HG02678 (cell line): ENCODE data around the gene ENAH.

ENCODE experiments used
- ATAC-seq: cut with Tn5 transposase; IDR thresholded peaks from one replicate; pipeline ENCODE4 v1.9.1; 2021; ENCODE audit warnings: mild to moderate bottlenecking, moderate library complexity; ENCODE audit not compliant: unreplicated experiment

ENAH gene

GRCh38 chr1:225572422-225572821, 80.5 kb downstream of the ENAH start:
- no peak for ATAC-seq

GRCh38 chr1:225567789-225568188, 85.1 kb downstream of the ENAH start:
- no peak for ATAC-seq

- no peak for ATAC-seq
These were observed 87.1 kb downstream of the ENAH start for GRCh38 chr1:225565847-225566246.

- ATAC-seq: no peak
These were observed 91.2 kb downstream of the ENAH start for GRCh38 chr1:225561675-225562074.

DNA sequence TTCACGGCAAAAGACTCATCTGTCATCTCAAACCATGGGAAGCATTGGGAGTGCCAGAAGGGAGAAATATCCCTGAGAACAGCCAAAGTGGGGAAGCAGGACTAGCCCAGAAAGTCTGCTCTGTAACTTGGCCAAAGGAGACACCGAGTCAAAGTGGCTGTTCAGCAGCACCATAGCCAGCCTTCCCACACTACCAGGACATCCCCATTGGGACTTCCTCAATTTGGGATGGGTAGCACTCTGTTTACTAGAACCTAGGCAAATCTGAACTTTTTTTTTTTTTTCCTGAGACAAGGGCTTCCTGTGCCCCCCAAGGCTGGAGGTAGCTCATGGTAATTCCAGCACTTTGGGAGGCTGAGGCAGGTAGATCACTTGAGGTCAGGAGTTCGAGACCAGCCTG, 93.0 kb downstream of the ENAH start:
- ATAC-seq: no peak

- no peak for ATAC-seq
These were observed 93.6 kb downstream of the ENAH start for GRCh38 chr1:225559326-225559725.

DNA sequence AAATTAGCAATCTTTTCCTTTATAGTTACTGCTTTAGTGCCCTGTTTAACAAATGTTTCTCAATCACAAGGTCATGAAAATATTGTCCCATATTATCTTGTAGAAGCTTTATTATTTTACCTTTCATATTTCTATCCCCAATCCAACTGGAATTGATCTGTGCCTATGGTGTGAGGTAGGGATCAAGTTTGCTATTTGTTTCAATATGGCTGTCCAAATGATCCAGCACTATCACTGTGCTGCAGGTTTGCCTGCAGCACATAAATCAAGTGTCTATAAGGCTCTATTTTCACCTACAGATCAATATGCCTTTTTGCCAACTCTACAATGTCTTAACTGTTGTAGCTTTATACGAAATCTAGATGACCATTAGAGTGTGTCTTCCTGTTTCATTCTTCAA, 96.2 kb downstream of the ENAH start:
- no peak for ATAC-seq

- ATAC-seq: no peak
These were observed 97.1 kb downstream of the ENAH start for GRCh38 chr1:225555821-225556220.

- no peak for ATAC-seq
These were observed 98.6 kb downstream of the ENAH start for GRCh38 chr1:225554216-225554812.

GRCh38 chr1:225549821-225550220, 103.1 kb downstream of the ENAH start:
- ATAC-seq: no peak

DNA sequence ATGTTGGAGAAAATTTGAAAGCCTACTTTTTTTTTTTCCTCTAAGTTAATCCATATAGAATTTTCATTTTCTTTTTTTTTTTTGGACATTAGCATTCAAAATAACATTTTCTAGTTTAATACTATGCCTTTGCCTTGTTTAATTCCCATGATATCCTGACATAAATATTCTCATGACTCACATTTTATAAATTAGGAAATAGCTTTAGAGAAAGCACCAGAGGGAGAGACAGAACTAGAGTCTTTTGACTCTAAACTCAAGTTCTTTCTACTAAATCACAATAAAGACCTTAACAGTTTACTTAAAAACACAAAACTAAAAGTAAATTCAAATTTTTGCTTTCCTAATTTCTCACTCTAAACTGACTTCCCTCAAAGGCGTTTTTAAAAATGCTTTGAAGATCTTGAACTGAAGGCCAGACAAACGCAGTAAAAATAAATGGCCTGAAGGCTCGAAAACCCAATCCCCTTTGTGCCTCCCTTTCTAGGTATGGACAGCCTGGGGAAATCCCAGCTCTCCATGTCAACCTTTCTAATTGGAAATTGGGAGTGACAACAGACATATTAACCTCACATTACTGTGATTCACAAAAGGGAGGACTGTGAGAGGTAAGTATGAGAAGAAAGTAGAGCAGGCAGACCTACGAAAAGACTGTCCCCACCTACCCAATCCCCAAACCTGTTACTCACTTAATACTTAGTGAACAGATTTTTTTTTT, 104.6 kb downstream of the ENAH start:
- ATAC-seq: no peak

- no peak for ATAC-seq
These were observed 107.3 kb downstream of the ENAH start for GRCh38 chr1:225545649-225546048.

DNA sequence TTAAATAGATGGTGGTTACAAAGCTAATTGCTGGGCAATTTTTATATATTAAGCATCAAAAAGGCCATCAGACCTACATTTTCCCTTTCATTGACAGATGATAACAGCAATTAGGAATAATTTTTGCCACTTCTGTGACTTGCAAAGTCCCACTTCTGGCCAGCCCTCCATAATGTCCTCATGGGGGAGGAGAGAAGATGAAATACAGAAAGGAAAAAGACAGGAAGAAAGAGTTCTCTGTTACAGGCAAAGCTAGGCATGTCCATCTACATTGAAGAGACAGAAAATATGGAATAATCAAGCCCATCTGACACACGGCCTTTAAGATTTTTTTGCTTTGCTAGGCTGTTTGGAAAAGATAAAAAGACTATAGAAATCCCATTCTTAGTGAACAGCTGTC, 108.0 kb downstream of the ENAH start:
- no peak for ATAC-seq

DNA sequence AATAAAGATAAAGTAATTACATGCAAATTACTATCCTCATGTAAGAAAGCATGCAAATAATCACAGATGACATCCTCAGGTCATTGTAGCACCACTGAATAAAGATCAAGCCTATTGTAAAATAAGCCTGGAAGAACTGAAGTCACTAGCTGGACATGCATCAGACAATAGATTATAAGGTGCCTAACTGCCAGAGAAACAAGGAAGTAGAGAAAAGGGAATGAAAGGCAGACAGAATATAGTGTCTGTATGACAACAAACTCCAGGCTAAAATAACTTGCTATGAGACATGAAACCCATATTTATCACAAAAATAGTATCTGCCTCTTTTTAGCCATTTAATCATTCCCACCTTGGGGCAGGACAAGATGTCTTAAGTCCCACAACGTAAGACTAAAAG, 108.7 kb downstream of the ENAH start:
- ATAC-seq: no peak

GRCh38 chr1:225543350-225543749, 109.6 kb downstream of the ENAH start:
- ATAC-seq: no peak

DNA sequence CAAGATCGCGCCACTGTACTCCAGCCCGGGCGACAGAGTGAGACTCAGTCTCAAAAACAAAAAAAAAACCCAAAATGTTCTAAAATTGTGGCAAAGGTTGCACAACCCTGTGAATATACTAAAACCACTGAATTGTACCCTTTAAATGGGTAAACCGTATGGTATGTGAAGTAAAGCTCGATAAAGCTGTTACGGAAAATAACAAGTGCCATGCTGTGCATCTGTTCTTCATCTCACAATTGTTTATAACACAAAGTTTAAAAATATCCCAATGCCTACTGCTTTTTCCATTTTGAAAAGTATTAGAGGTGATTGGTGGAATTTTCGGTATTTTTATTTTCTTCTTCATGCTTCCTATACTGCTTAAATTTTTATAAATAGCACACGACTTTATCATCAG, 111.5 kb downstream of the ENAH start:
- no peak for ATAC-seq

DNA sequence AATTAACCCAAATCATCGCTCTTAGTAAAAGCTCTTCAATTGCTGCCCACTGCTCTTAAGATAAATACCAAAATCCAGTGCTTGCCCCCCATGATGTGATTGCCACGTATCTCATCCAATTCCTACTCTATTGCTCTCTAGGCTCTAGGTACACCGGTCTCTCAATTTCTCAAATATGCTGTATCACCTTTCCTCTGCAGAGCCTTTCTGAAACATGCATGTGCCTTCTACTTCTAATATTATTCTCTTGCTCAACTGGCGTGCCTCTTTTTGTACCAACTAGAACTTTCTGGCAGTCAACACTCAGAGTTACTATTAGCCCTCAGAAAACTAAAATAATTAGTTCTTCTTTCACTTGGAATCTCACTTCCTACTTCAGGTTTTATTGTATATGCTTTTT, 113.3 kb downstream of the ENAH start:
- ATAC-seq: no peak

- no peak for ATAC-seq
These were observed 113.9 kb downstream of the ENAH start for GRCh38 chr1:225539069-225539468.

DNA sequence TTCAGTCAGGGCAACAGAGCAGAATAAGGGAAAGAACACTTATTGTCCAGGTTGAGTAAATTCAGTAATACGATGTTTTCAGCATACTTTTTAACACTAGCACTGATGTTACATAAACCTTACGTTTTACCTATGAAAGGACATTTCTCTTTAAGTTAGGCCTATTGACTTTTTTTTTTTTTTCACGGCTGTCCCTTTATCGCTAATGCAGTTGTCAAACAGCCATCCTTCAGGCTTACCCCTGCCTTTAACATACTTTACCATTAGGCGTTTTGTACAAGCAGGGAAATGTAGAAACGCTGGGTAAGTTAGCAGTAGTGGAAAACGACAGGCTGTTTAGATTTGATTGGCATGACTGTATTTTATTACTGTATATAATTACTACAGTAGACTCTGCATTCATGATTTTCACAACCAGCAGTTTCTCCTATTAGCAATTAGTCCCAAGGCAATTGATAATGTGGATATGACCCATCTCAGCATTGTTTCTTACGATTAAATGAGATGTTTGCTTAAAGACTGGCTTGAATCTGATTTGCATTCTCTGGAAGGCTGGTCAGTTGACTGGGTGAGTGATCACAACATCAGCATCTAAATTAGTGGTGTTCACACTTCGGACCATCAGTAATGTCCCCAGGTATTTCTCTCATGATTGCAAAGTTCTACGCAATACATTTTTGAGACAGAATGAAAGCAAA, 115.2 kb downstream of the ENAH start:
- ATAC-seq: no peak

GRCh38 chr1:225535280-225535679, 117.6 kb downstream of the ENAH start:
- no peak for ATAC-seq

DNA sequence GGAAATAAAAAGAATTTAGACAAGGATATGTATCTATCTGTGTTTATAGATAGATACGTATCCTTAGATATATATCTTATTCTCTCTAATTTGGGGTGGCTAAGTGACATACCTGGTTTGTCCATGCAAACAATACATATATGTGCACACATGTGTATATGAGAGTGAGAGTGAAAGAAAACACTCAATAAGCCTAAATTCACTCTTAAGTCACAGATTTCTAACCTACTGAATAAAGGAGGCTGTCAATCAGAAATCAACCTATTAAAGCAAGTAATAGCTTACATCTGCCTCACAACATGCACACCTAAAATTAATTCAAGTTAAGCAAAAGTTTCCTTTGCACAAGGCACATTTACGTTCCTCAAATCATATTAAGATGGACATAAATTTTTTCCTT, 118.2 kb downstream of the ENAH start:
- no peak for ATAC-seq

GRCh38 chr1:225534135-225534534, 118.8 kb downstream of the ENAH start:
- ATAC-seq: no peak
